ENCODE measurements around the gene PGPEP1. TPM values are rescaled to one million over a fixed set of nuclear protein-coding genes. Genes with fewer than 3 reads are reported as not detected.
A peak's percentile ranks its signal among the peaks of the same experiment; 100 is the strongest.

The PGPEP1 gene
- total RNA-seq, 2 donors from 2014 or later, result 7.7 to 9.0 TPM

DNA sequence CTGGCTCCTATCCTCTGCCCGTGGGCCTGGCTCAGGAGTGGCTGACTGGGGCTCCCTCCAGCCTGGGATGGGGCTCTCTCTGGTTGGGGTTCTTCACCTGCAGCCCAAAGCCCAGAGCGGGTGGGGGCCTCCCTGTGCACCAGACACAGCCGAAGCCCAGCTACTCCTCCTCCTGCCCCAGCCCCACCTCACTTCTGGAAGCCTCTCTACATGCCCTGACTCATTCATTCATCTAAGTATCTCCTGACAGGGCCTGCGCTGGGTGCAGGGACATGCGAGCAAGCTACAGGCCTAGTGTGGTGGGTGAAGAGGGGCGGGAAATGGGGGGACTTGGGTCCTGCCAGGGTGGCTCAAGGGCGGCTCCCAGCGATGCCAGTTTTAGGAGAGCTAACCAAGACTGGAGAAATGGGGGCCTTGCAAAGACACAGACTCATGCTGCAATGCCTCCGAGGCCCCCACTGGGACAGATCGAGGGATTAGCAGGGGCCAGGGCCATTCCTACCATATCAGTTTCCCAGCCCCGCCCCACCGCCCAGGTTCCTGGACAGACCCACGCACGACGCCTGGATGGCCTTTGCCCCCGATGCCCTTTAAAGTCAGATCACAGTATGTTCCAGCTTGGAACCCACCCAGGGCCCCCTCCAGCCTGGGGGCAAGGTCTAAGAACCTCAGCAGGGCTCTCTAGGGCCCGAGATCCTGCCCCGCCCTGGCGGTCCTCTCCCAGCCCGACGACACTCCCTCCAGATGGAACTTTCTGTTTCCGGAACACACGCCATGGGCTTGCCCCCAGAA lies 30.1 kb upstream of the PGPEP1 start:
- H3K36me3 ChIP-seq (ENCODE audit: control insufficient read depth, insufficient read depth, low read length), result peaks cover 64% of the 10 kb centered on the region
- no peak for DNase-seq
- Mint-ChIP-seq H3K4me1 (no peaks in the 10 kb centered on the region), H3K4me3 (no peak overlapping the region), H3K36me3 (ENCODE audit: low read depth) (peaks cover 53% of the 10 kb centered on the region), H3K27ac (peak overlapping the region; percentile 58), H3K9me3 (no peaks in the 10 kb centered on the region), H3K27me3 (ENCODE audit: insufficient read depth) (no peaks in the 10 kb centered on the region)
- 93 to 94% methylated on average over 15 to 23 of the region's 23 CpGs for WGBS, 2 experiments (ENCODE audit: insufficient coverage in 1 of 2, insufficient read length in 1 of 2)
- H3K27me3 ChIP-seq (ENCODE audit: control insufficient read depth, insufficient read depth, low read length, poor library complexity, severe bottlenecking), result no peaks in the 10 kb centered on the region
- no peak overlapping the region for H3K4me3 ChIP-seq (ENCODE audit: low read length)
- no peaks in the 10 kb centered on the region for H3K9me3 ChIP-seq (ENCODE audit: control insufficient read depth, low read length)
- TF ChIP-seq, protein P1, sequence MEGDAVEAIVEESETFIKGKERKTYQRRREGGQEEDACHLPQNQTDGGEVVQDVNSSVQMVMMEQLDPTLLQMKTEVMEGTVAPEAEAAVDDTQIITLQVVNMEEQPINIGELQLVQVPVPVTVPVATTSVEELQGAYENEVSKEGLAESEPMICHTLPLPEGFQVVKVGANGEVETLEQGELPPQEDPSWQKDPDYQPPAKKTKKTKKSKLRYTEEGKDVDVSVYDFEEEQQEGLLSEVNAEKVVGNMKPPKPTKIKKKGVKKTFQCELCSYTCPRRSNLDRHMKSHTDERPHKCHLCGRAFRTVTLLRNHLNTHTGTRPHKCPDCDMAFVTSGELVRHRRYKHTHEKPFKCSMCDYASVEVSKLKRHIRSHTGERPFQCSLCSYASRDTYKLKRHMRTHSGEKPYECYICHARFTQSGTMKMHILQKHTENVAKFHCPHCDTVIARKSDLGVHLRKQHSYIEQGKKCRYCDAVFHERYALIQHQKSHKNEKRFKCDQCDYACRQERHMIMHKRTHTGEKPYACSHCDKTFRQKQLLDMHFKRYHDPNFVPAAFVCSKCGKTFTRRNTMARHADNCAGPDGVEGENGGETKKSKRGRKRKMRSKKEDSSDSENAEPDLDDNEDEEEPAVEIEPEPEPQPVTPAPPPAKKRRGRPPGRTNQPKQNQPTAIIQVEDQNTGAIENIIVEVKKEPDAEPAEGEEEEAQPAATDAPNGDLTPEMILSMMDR (conservative IDR thresholded peaks at IDR 0.05), result no peak
- no peaks in the 10 kb centered on the region for H3K4me1 ChIP-seq (ENCODE audit: control insufficient read depth, insufficient read depth, low read length)
- no peak overlapping the region for H3K9ac ChIP-seq (ENCODE audit: extremely low read depth, low read length, poor library complexity, severe bottlenecking)
- no peak overlapping the region for H3K27ac ChIP-seq (ENCODE audit: low read depth, low read length)

DNA sequence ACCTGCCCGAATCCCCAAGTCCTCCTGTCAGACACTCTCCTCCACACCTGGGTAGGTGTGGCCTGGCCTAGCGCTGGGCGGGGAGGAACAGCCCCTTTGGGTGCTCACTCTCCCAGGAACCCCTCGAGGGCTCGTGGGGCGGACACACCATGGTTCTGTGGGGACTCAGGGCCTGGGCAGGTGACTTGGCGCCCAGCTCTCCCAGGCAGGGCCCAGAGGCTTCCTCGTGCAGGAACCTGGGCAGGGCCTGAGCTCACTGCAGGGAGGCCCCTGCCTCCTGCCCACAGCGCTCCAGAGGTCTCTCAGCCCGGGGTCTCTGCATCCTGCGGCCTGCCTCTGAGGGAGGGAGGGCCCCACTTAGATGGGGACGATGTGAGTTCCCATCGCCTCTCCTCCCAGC lies 29.4 kb upstream of the PGPEP1 start:
- no peak overlapping the region for H3K4me3 ChIP-seq (ENCODE audit: low read length)
- Mint-ChIP-seq H3K9me3 (no peaks in the 10 kb centered on the region), H3K4me3 (no peak overlapping the region), H3K27ac (peak overlapping the region; percentile 58), H3K27me3 (ENCODE audit: insufficient read depth) (no peaks in the 10 kb centered on the region), H3K4me1 (peaks cover 6% of the 10 kb centered on the region), H3K36me3 (ENCODE audit: low read depth) (peaks cover 58% of the 10 kb centered on the region)
- H3K4me1 ChIP-seq (ENCODE audit: control insufficient read depth, insufficient read depth, low read length), result no peaks in the 10 kb centered on the region
- H3K27ac ChIP-seq (ENCODE audit: low read depth, low read length), result no peak overlapping the region
- no peak overlapping the region for H3K9ac ChIP-seq (ENCODE audit: extremely low read depth, low read length, poor library complexity, severe bottlenecking)
- 94 to 98% methylated on average over 8 to 13 of the region's 13 CpGs for WGBS, 2 experiments (ENCODE audit: insufficient coverage in 1 of 2, insufficient read length in 1 of 2)
- DNase-seq, result no peak
- H3K9me3 ChIP-seq (ENCODE audit: control insufficient read depth, low read length), result no peaks in the 10 kb centered on the region
- no peaks in the 10 kb centered on the region for H3K27me3 ChIP-seq (ENCODE audit: control insufficient read depth, insufficient read depth, low read length, poor library complexity, severe bottlenecking)
- H3K36me3 ChIP-seq (ENCODE audit: control insufficient read depth, insufficient read depth, low read length), result peaks cover 67% of the 10 kb centered on the region
- TF ChIP-seq, protein P1 (conservative IDR thresholded peaks at IDR 0.05), result no peak

DNA sequence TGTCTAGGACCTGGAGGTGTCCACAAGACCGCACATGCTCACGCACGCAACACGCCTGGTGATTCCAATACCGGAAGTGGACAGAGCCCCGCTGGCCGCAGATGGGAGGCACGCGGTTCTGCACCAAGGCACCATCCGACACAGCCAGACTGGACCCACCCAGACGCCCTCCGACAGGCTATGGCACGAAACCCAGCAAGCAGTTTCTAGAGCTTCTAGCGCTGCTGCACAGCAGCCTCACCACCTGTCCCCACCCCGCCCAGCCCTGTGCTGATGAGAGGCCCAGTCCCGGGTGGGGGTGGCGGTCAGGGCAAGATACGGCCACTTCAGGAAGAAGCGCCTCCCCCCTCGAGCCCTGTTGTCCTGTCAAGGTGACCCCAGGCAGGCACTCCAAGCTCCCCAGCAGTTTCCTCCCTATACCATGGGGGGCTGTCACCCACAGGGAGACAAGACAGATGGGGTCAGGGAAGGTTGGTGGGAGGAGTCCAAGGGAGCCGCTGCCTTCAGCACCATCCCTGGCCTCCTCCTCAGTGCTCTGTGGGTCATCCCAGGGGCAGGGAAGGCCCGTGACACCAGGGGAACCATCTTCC lies 28.8 kb upstream of the PGPEP1 start:
- H3K36me3 ChIP-seq (ENCODE audit: control insufficient read depth, insufficient read depth, low read length), result peaks cover 62% of the 10 kb centered on the region
- H3K9me3 Mint-ChIP-seq, result no peaks in the 10 kb centered on the region
- no peak for DNase-seq
- no peak overlapping the region for H3K27ac ChIP-seq (ENCODE audit: low read depth, low read length)
- H3K27me3 ChIP-seq (ENCODE audit: control insufficient read depth, insufficient read depth, low read length, poor library complexity, severe bottlenecking), result no peaks in the 10 kb centered on the region
- H3K9me3 ChIP-seq (ENCODE audit: control insufficient read depth, low read length), result no peaks in the 10 kb centered on the region
- no peak overlapping the region for H3K4me3 ChIP-seq (ENCODE audit: low read length)
- peaks cover 11% of the 10 kb centered on the region for H3K4me1 Mint-ChIP-seq
- no peak overlapping the region for H3K4me3 Mint-ChIP-seq
- H3K9ac ChIP-seq (ENCODE audit: extremely low read depth, low read length, poor library complexity, severe bottlenecking), result no peak overlapping the region
- peaks cover 57% of the 10 kb centered on the region for H3K36me3 Mint-ChIP-seq (ENCODE audit: low read depth)
- H3K4me1 ChIP-seq (ENCODE audit: control insufficient read depth, insufficient read depth, low read length), result no peaks in the 10 kb centered on the region
- whole genome bisulfite sequencing, 2 experiments (ENCODE audit: insufficient coverage in 1 of 2, insufficient read length in 1 of 2), result 91 to 92% methylated on average over 17 to 22 of the region's 22 CpGs
- H3K27me3 Mint-ChIP-seq (ENCODE audit: insufficient read depth), result no peaks in the 10 kb centered on the region
- TF ChIP-seq, protein P1 (conservative IDR thresholded peaks at IDR 0.05), result no peak
- no peak overlapping the region for H3K27ac Mint-ChIP-seq

All from endodermal cell (in vitro differentiated cells).